ENCODE results near the gene GOLT1B. TPM values are rescaled to one million over a fixed set of nuclear protein-coding genes. Genes with fewer than 3 reads are reported as not detected.

GOLT1B gene
- total RNA-seq, 1 donor from 2014 or later: 90.3 TPM

DNA sequence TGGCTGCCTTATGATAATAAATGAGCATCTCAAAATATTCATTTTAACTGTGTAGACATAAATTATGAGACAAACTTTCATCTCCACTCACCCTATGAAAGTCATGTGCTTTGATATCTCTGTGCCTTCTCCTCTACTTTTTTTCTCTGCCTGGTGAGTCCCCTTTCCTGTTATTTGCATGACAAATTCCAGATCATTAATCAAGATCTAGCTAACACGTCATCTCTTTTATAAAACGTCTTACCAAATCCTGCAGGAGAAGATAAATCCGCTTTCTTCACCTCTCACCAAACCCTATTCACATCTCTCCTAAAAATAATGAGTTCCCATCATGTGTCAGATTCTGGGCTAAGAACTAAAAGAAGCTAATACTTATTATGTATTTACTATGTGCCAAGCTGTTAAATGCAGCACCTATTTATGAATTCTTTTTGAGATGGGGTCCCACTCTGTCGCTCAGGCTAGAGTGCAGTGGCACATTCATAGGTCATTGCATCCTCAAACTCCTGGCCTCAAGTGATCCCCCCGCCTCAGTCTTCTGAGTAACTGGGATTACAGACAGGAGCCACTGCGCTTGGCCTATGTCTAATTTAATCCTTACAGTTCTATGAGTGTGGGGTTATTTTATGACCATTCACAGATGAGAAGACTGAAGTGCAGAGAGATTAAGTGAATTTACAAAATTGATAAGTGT lies 51.2 kb downstream of the GOLT1B start:
- Mint-ChIP-seq H3K27ac (ENCODE audit: unreplicated experiment) (no peak overlapping the region), H3K36me3 (ENCODE audit: low read depth, unreplicated experiment) (no peaks in the 10 kb centered on the region), H3K4me3 (ENCODE audit: unreplicated experiment) (no peak overlapping the region), H3K4me1 (ENCODE audit: low read depth, unreplicated experiment) (no peaks in the 10 kb centered on the region), H3K27me3 (ENCODE audit: low read depth, unreplicated experiment) (no peaks in the 10 kb centered on the region), H3K9me3 (ENCODE audit: unreplicated experiment) (peaks cover 4% of the 10 kb centered on the region)
- Histone ChIP-seq H3K4me3 (ENCODE audit: insufficient read depth, low read depth, low read length) (no peak overlapping the region), H3K4me1 (ENCODE audit: insufficient read depth, low read length) (no peaks in the 10 kb centered on the region), H4K20me1 (ENCODE audit: insufficient read depth, low read length) (no peaks in the 10 kb centered on the region), H3K9ac (ENCODE audit: low read length) (no peak overlapping the region), H3K36me3 (ENCODE audit: insufficient read depth, low read length) (no peaks in the 10 kb centered on the region), H3K27ac (ENCODE audit: low read depth, low read length) (no peak overlapping the region), H3K27me3 (ENCODE audit: insufficient read depth, low read length) (no peaks in the 10 kb centered on the region), H2AFZ (ENCODE audit: low read depth, low read length) (no peak overlapping the region), H3K4me2 (ENCODE audit: low read length) (no peak overlapping the region), H3K9me3 (ENCODE audit: insufficient read depth, low read depth, low read length) (no peaks in the 10 kb centered on the region), H3K79me2 (ENCODE audit: insufficient read depth, low read length) (no peaks in the 10 kb centered on the region)
- FAIRE-seq (no peak), DNase-seq (ENCODE audit: low read depth) (no peak)
- TF ChIP-seq, protein P1, sequence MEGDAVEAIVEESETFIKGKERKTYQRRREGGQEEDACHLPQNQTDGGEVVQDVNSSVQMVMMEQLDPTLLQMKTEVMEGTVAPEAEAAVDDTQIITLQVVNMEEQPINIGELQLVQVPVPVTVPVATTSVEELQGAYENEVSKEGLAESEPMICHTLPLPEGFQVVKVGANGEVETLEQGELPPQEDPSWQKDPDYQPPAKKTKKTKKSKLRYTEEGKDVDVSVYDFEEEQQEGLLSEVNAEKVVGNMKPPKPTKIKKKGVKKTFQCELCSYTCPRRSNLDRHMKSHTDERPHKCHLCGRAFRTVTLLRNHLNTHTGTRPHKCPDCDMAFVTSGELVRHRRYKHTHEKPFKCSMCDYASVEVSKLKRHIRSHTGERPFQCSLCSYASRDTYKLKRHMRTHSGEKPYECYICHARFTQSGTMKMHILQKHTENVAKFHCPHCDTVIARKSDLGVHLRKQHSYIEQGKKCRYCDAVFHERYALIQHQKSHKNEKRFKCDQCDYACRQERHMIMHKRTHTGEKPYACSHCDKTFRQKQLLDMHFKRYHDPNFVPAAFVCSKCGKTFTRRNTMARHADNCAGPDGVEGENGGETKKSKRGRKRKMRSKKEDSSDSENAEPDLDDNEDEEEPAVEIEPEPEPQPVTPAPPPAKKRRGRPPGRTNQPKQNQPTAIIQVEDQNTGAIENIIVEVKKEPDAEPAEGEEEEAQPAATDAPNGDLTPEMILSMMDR (IDR thresholded peaks at IDR 0.05; ENCODE audit: insufficient read depth, low read depth, low read length): no peak
- no peak for TF ChIP-seq EZH2 (IDR thresholded peaks at IDR 0.05; ENCODE audit: insufficient read depth, low read length)

DNA sequence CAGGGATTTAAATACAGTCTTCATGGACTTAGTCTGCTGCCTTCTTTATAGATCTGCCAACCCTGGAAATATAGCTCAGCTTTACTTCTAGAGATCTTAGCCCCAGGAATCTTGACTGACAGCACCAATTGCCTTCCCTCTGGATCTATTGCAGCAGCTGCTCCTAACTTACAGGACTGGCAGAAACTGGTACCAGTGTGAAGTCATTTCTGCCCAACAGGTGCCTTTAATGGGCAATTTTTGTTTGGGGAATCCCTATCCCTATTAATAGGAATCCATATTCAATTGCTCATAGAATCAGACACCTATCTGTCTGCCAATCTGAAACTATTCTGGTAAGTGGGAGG lies 51.7 kb downstream of the GOLT1B start:
- no peak overlapping the region for H3K9ac ChIP-seq (ENCODE audit: low read length)
- no peaks in the 10 kb centered on the region for H3K36me3 Mint-ChIP-seq (ENCODE audit: low read depth, unreplicated experiment)
- DNase-seq (ENCODE audit: low read depth) (no peak), FAIRE-seq (no peak)
- no peak for TF ChIP-seq EZH2 (IDR thresholded peaks at IDR 0.05; ENCODE audit: insufficient read depth, low read length)
- TF ChIP-seq, protein P1 (IDR thresholded peaks at IDR 0.05; ENCODE audit: insufficient read depth, low read depth, low read length): no peak
- H3K4me3 ChIP-seq (ENCODE audit: insufficient read depth, low read depth, low read length): no peak overlapping the region
- no peaks in the 10 kb centered on the region for H4K20me1 ChIP-seq (ENCODE audit: insufficient read depth, low read length)
- H3K4me3 Mint-ChIP-seq (ENCODE audit: unreplicated experiment): no peak overlapping the region
- H3K27me3 Mint-ChIP-seq (ENCODE audit: low read depth, unreplicated experiment): no peaks in the 10 kb centered on the region
- H3K4me1 ChIP-seq (ENCODE audit: insufficient read depth, low read length): no peaks in the 10 kb centered on the region
- no peaks in the 10 kb centered on the region for H3K27me3 ChIP-seq (ENCODE audit: insufficient read depth, low read length)
- H3K36me3 ChIP-seq (ENCODE audit: insufficient read depth, low read length): no peaks in the 10 kb centered on the region
- H3K4me1 Mint-ChIP-seq (ENCODE audit: low read depth, unreplicated experiment): no peaks in the 10 kb centered on the region
- H3K27ac Mint-ChIP-seq (ENCODE audit: unreplicated experiment): no peak overlapping the region
- no peak overlapping the region for H3K27ac ChIP-seq (ENCODE audit: low read depth, low read length)
- no peak overlapping the region for H3K4me2 ChIP-seq (ENCODE audit: low read length)
- H2AFZ ChIP-seq (ENCODE audit: low read depth, low read length): no peak overlapping the region
- peaks cover 4% of the 10 kb centered on the region for H3K9me3 Mint-ChIP-seq (ENCODE audit: unreplicated experiment)
- H3K79me2 ChIP-seq (ENCODE audit: insufficient read depth, low read length): no peaks in the 10 kb centered on the region
- H3K9me3 ChIP-seq (ENCODE audit: insufficient read depth, low read depth, low read length): no peaks in the 10 kb centered on the region

DNA sequence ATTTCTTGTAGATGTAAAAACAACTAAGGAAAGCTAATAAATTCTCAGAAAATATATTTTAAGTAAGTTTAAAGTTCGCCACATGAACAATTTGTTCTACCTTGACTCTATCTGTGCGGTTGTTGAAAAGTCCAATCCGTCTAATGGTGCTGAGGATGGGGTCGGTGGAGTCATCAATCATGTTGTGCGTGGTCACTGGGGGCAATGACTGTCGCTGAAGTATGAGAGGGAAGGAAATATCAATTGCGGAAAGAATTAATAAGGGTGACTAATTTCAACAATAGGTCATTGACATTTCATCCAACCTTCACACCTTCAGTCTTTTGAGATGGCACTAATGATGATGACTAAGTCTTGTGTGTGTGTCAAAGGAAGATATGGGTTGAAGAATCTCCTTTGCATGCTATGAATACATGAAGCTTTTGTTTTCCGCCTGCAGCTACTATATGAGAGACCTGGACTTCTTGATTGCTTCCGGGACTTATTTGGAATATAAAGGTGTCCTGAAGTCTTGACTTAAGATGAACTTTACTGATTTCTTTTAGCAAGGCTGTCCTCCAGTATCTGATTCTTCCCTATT lies 56.6 kb downstream of the GOLT1B start:
- no peak overlapping the region for H3K4me2 ChIP-seq (ENCODE audit: low read length)
- H3K9me3 ChIP-seq (ENCODE audit: insufficient read depth, low read depth, low read length): no peaks in the 10 kb centered on the region
- H3K79me2 ChIP-seq (ENCODE audit: insufficient read depth, low read length): no peaks in the 10 kb centered on the region
- H3K9ac ChIP-seq (ENCODE audit: low read length): no peak overlapping the region
- no peak overlapping the region for H3K4me3 ChIP-seq (ENCODE audit: insufficient read depth, low read depth, low read length)
- Mint-ChIP-seq H3K9me3 (ENCODE audit: unreplicated experiment) (peaks cover 4% of the 10 kb centered on the region), H3K27me3 (ENCODE audit: low read depth, unreplicated experiment) (no peaks in the 10 kb centered on the region), H3K4me3 (ENCODE audit: unreplicated experiment) (no peak overlapping the region), H3K4me1 (ENCODE audit: low read depth, unreplicated experiment) (no peaks in the 10 kb centered on the region), H3K36me3 (ENCODE audit: low read depth, unreplicated experiment) (no peaks in the 10 kb centered on the region), H3K27ac (ENCODE audit: unreplicated experiment) (no peak overlapping the region)
- no peaks in the 10 kb centered on the region for H4K20me1 ChIP-seq (ENCODE audit: insufficient read depth, low read length)
- no peaks in the 10 kb centered on the region for H3K27me3 ChIP-seq (ENCODE audit: insufficient read depth, low read length)
- no peak for FAIRE-seq
- no peak for TF ChIP-seq EZH2 (IDR thresholded peaks at IDR 0.05; ENCODE audit: insufficient read depth, low read length)
- TF ChIP-seq, protein P1 (IDR thresholded peaks at IDR 0.05; ENCODE audit: insufficient read depth, low read depth, low read length): no peak
- no peak overlapping the region for H2AFZ ChIP-seq (ENCODE audit: low read depth, low read length)
- no peaks in the 10 kb centered on the region for H3K4me1 ChIP-seq (ENCODE audit: insufficient read depth, low read length)
- H3K36me3 ChIP-seq (ENCODE audit: insufficient read depth, low read length): no peaks in the 10 kb centered on the region
- no peak for DNase-seq (ENCODE audit: low read depth)
- H3K27ac ChIP-seq (ENCODE audit: low read depth, low read length): no peak overlapping the region

Measured in astrocyte (in vitro differentiated cells and primary cell).